Inflammatory macrophage treated with lipopolysaccharide for 1 hour (primary cell): ENCODE measurements around the gene IRF2BPL.

Experiments used
- DNase-seq, 2 donors: peaks; one replicate each; pipeline ENCODE4 v3.0.0-alpha.2; 2020 to 2022

IRF2BPL gene

DNA sequence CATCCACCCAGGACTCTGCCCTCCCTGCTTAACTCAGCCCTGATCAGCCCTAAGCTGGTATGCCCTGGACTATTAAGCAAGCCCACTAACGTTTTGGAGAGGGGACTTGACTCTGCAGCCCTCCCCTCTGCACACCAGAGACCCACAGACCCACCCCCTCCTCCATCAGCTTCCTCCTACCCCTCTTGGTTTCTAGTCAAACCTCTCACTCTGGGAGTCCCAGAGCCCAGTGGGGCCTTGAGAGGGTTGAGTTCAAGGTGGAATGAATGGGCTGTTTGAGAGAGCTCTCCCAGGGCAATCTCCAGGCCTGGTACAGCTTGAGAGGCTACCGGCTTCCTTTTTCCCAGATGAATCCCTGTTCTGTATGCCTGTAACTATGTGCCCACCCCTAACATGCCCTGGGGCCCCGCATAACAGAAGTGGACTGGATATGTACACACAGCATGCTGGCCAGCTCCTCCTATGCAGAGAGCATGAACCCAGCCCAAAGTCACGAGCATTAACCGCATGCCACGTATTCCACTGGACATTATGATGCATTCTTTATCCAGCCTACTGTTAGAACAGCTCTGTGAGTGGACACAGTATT lies 43.6 kb downstream of the IRF2BPL start:
- no peak for DNase-seq

DNA sequence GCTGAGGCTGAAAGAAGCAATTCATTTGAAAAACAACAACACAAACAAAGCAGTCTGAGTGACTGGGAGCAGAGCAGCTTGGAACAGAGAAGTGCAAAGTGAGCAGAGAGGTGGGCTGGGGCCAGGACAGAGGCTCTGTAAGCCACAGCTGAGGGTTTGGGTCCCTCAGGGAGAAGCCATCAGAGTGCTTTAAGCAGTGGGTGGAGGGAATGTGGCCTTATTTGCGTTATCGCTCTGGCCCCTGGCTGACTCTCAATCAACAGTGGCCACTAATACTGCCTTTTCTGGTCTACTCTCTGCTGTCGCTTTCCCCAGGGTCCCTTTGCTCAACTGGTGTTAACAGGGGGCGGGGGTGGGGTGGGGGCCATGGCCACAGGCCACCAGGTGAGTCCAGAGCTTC lies 44.2 kb downstream of the IRF2BPL start:
- no peak for DNase-seq

GRCh38 chr14:76981670-76982069 lies 46.8 kb downstream of the IRF2BPL start:
- no peak for DNase-seq

DNA sequence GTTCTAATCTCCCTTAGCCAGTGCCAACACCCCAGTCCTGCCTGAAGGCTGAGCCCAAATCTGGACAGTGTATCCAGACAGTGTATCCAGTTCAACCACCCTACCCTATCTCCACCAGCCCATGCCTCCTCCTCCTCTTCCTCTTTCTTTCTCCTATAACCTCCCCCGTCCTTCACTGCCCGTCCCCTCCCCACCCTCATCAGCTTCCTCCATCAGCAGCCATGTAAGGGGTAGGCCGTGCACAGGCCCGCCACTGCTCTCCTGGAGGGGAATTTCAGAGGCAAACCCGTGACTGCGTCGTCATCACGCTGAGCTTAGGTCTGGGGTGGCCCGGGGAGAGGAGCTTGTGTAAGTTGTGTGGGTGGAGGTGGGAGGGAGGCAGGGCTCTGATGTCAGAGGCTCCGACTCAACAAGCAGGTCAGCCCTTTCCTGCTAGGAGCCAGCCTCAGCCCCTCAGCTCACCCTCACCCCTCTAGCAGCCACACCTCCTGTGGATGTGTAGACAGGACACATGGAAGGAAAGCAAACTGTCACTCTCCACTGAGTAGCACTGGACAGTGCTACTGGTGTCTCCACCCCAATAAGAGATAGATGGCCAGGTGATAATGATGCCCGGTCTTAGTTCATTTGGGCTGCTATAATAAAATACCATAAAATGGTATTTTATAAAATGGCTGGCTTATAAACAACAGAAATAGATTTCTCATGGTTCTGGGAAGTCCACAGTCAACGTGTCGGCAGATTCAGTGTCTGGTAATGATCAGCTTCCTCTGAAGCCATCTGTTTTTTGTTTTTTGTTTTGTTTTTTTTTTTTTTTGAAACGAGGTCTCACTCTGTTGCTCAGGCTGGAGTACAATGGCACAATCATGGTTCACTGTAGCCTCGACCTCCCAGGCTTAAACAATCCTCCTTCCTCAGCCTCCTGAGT lies 50.5 kb downstream of the IRF2BPL start:
- DNase-seq = peak; percentile 99 to 100

GRCh38 chr14:76976240-76977005 lies 52.1 kb downstream of the IRF2BPL start:
- DNase-seq = no peak

- no peak for DNase-seq
Measured at GRCh38 chr14:76975812-76976211, 52.7 kb downstream of the IRF2BPL start.

DNA sequence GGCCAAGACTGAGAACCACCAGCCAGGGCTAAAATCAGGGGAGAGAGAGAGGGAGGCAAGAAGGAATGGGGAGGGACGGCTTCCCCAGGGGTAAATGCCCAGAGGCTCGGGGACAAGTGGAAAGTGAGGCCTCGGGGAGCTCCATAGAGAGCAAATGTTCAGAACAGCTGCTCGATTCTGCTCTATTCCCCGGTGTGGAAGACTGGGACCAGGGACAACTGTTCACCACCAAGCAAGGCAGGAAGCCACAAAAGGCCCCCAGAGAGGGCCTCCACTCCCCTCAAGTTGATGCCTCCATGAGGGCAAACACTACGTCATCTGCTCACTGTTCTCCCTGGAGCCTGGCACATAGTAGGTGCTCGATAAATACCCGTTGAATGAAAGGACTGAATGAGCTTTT lies 53.5 kb downstream of the IRF2BPL start:
- no peak for DNase-seq
